Measurements from ENCODE around the gene DYRK3. TPM values are rescaled to one million over a fixed set of nuclear protein-coding genes. Genes with fewer than 3 reads are reported as not detected.

DYRK3 gene
- total RNA-seq, 1 donor from 2014 or later, result 7.1 TPM

- intact Hi-C loops (cut with micrococcal nuclease), result no loop called here
These were observed 61.7 kb downstream of the DYRK3 start for GRCh38 chr1:206696812-206697585.

- intact Hi-C loops (cut with micrococcal nuclease), result no loop called here
These were observed 62.7 kb downstream of the DYRK3 start for GRCh38 chr1:206698011-206698410.

Other genes starting within 250 kb of the DYRK3 start
- gene IKBKE, start 165.1 kb upstream of the DYRK3 start, total RNA-seq, result 92.0 and 98.6 TPM in 2 replicates
- 190 and 199 TPM in 2 replicates for gene RASSF5, start 128.0 kb upstream of the DYRK3 start, total RNA-seq
- 42.6 and 45.4 TPM in 2 replicates for gene EIF2D, start 23.1 kb upstream of the DYRK3 start, total RNA-seq
- gene MAPKAPK2, start 49.4 kb downstream of the DYRK3 start, total RNA-seq, result 71.4 and 73.3 TPM in 2 replicates
- 0.95 TPM in 1 of 2 replicates, not detected in the other for gene IL19, start 135.2 kb downstream of the DYRK3 start, total RNA-seq
- gene IL10, start 137.0 kb downstream of the DYRK3 start, total RNA-seq, result 1.00 and 2.6 TPM in 2 replicates
- gene IL20, start 230.1 kb downstream of the DYRK3 start, total RNA-seq, result not detected in 2 replicates

Measured in T-helper 2 cell treated with Interferon-gamma antibody and Interleukin-4, amounts not matched to agents 100 ng/mL and 5 ng/mL, for 36 hours (primary cell).